ENCODE measurements around the gene RUFY3. TPM values are rescaled to one million over a fixed set of nuclear protein-coding genes. Genes with fewer than 3 reads are reported as not detected.

Gene RUFY3
- total RNA-seq, 1 experiment from 2014 or later: 48.0 TPM

DNA sequence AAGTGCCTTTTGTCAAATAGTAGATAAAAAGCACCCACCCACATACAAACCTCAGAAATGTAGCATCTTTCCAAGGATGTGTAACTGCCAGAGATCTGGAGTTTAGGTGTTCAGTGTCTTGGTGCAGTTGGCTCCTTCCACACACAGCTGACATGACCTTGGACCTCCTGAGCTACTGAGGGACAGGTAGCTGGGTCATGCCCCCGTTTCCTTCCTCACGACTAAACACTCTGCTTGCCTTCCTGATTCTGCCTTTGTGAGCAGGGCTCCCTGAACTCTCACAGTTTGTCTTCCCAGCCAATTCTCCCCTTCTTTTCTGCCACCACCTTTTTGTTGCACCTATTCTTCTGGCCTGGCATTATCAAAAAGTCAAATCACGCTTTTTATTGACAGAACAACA, 10.2 kb upstream of the RUFY3 start:
- no CpG with 5 or more reads among the region's 3 CpGs for WGBS (ENCODE audit: extremely low coverage, insufficient read length, low lambda C conversion rate)
- H3K9me3 Mint-ChIP-seq: no peaks in the 10 kb centered on the region

More for the DNA sequence above, 10.2 kb upstream of the RUFY3 start:
- Histone ChIP-seq H3K56ac (ENCODE audit: insufficient read length, low read depth, low read length) (no peak overlapping the region), H4K91ac (ENCODE audit: insufficient read length, low read depth, low read length) (no peak overlapping the region), H3T11ph (ENCODE audit: low read length) (no peak overlapping the region), H3K79me2 (ENCODE audit: insufficient read depth, low read length) (no peaks in the 10 kb centered on the region; the same call in 1 of the 2 replicates), H4K20me1 (ENCODE audit: control insufficient read depth, insufficient read depth, insufficient read length) (no peaks in the 10 kb centered on the region), H3K4me2 (ENCODE audit: insufficient read depth, insufficient read length, low read length) (no peak overlapping the region), H3K27ac (ENCODE audit: insufficient read length, low read depth, low read length) (no peak overlapping the region), H3K9me3 (ENCODE audit: control insufficient read depth, low read depth, low read length) (no peaks in the 10 kb centered on the region), H2BK5ac (ENCODE audit: insufficient read length, low read length) (no peak overlapping the region), H4K8ac (replicated peaks; ENCODE audit: insufficient read length, low read depth, low read length) (no peak overlapping the region), H2BK12ac (ENCODE audit: insufficient read length, low read depth, low read length) (no peak overlapping the region), H4K5ac (ENCODE audit: insufficient read length, low read depth, low read length) (no peak overlapping the region), H3K18ac (ENCODE audit: insufficient read length, low read depth, low read length) (no peak overlapping the region), H3K23ac (ENCODE audit: insufficient read length, low read depth, low read length) (no peak overlapping the region), H3K9ac (ENCODE audit: extremely low read depth, insufficient read length, low read length) (no peak overlapping the region), H2BK120ac (ENCODE audit: low read depth, low read length, poor library complexity, severe bottlenecking) (no peak overlapping the region), H2AK5ac (ENCODE audit: insufficient read length, low read length) (no peak overlapping the region), H3K27me3 (ENCODE audit: insufficient read depth, low read length) (no peaks in the 10 kb centered on the region), H3K4me1 (ENCODE audit: insufficient read depth, low read length) (no peaks in the 10 kb centered on the region; the same call in 1 of the 2 replicates), H3K14ac (ENCODE audit: insufficient read depth, low read length) (no peak overlapping the region), H2BK20ac (ENCODE audit: low read depth, low read length, poor library complexity, severe bottlenecking) (no peak overlapping the region), H3K79me1 (ENCODE audit: insufficient read depth, low read depth, low read length, poor library complexity, severe bottlenecking) (no peaks in the 10 kb centered on the region), H3K4ac (ENCODE audit: low read depth, low read length) (no peak overlapping the region), H2AFZ (ENCODE audit: low read length) (no peak overlapping the region), H3K23me2 (ENCODE audit: insufficient read length, low read depth, low read length, poor library complexity, severe bottlenecking) (no peaks in the 10 kb centered on the region), H2BK15ac (ENCODE audit: low read depth, low read length) (no peak overlapping the region)
- no peak for DNase-seq
- H3K4me3 Mint-ChIP-seq: no peak overlapping the region
- H3K4me1 Mint-ChIP-seq: peaks cover 34 to 42% of the 10 kb centered on the region in 2 experiments
- no peaks in the 10 kb centered on the region for H3K27me3 Mint-ChIP-seq (ENCODE audit: low read depth)
- H3K36me3 Mint-ChIP-seq (ENCODE audit: insufficient read depth in 1 of 3, low read depth in 3 of 3): no peaks in the 10 kb centered on the region; a peak in 1 of 7 replicates
- H3K27ac Mint-ChIP-seq: peak overlapping the region in 1 of 3 experiments; percentile 53; a peak in 1 of 7 replicates
- TF ChIP-seq, protein P1, sequence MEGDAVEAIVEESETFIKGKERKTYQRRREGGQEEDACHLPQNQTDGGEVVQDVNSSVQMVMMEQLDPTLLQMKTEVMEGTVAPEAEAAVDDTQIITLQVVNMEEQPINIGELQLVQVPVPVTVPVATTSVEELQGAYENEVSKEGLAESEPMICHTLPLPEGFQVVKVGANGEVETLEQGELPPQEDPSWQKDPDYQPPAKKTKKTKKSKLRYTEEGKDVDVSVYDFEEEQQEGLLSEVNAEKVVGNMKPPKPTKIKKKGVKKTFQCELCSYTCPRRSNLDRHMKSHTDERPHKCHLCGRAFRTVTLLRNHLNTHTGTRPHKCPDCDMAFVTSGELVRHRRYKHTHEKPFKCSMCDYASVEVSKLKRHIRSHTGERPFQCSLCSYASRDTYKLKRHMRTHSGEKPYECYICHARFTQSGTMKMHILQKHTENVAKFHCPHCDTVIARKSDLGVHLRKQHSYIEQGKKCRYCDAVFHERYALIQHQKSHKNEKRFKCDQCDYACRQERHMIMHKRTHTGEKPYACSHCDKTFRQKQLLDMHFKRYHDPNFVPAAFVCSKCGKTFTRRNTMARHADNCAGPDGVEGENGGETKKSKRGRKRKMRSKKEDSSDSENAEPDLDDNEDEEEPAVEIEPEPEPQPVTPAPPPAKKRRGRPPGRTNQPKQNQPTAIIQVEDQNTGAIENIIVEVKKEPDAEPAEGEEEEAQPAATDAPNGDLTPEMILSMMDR (conservative IDR thresholded peaks at IDR 0.05): no peak

All from H9 (cell line).